OCI-LY7 (cell line): ENCODE measurements around the gene KREMEN2. TPM values are rescaled to one million over a fixed set of nuclear protein-coding genes. Genes with fewer than 3 reads are reported as not detected.

ENCODE experiments used
- BruUV-seq: library from RNA; stranded (reverse); fragments of 400-500 nt; replicated peaks from 2 replicates; lab custom pipeline; 2021; lab: Mats Ljungman, UMichigan
- CTCF ChIA-PET: fragments of 300-600 bp; sonication (Branson Sonifier 250); formaldehyde crosslinking; loops from one replicate; lab custom pipeline; 2022; ENCODE audit warnings: antibody characterized with exemption; ENCODE audit not compliant: unreplicated experiment; lab: Charles Lee
- POLR2A ChIA-PET: fragments of 300-600 bp; sonication (Branson Sonifier 250); formaldehyde crosslinking; loops from one replicate; lab custom pipeline; 2022; ENCODE audit warnings: antibody characterized with exemption; lab: Charles Lee
- DNase-seq: peaks from one replicate; pipeline ENCODE4 v3.0.0-alpha.2; 2015; ENCODE audit warnings: low spot score
- H2AFZ ChIP-seq: fragments of 200-600 bp; sonication (generic), shearing (Covaris generic); 2 replicates; pipeline ENCODE4 v1.6.1; 2014; ENCODE audit warnings: mild to moderate bottlenecking, antibody characterized with exemption, low read length, moderate library complexity
- H3K27ac ChIP-seq: fragments of 200-600 bp; sonication (generic); 2 replicates; pipeline ENCODE4 v1.5.1; 2014; ENCODE audit warnings: mixed run types, low read depth, mild to moderate bottlenecking, moderate library complexity, low read length, inconsistent platforms; ENCODE audit not compliant: poor library complexity, severe bottlenecking
- H3K36me3 ChIP-seq: fragments of 200-600 bp; sonication (generic); 2 replicates; pipeline ENCODE4 v1.6.1; 2014; ENCODE audit warnings: mild to moderate bottlenecking, antibody characterized with exemption, low read length, moderate library complexity, mixed read lengths; ENCODE audit not compliant: insufficient read depth
- H3K4me1 ChIP-seq: fragments of 200-600 bp; sonication (generic); 2 replicates; pipeline ENCODE4 v1.5.1; 2014; ENCODE audit warnings: mild to moderate bottlenecking, low read length; ENCODE audit not compliant: insufficient read depth, poor library complexity, severe bottlenecking
- H3K4me2 ChIP-seq: fragments of 200-600 bp; sonication (generic); 2 replicates; pipeline ENCODE4 v1.6.1; 2014; ENCODE audit warnings: mild to moderate bottlenecking, low read length
- H3K4me3 ChIP-seq: fragments of 200-600 bp; sonication (generic); 2 replicates; pipeline ENCODE4 v1.5.1; 2014; ENCODE audit warnings: mild to moderate bottlenecking, low read depth, low read length; ENCODE audit not compliant: poor library complexity, severe bottlenecking
- H3K79me2 ChIP-seq: fragments of 200-600 bp; sonication (generic); 2 replicates; pipeline ENCODE4 v1.6.1; 2016; ENCODE audit warnings: low read depth, mild to moderate bottlenecking, low read length, moderate library complexity, mixed read lengths; ENCODE audit not compliant: insufficient read depth
- H3K9me2 ChIP-seq: fragments of 200-600 bp; sonication (generic); 2 replicates; pipeline ENCODE4 v1.6.1; 2016; ENCODE audit warnings: mild to moderate bottlenecking, low read length, mixed read lengths; ENCODE audit not compliant: insufficient read depth
- H3K9me3 ChIP-seq: fragments of 200-600 bp; sonication (generic); 2 replicates; pipeline ENCODE4 v1.6.1; 2014; ENCODE audit warnings: mild to moderate bottlenecking, mixed run types, low read length, mixed read lengths
- H4K20me1 ChIP-seq: fragments of 200-600 bp; sonication (generic); 2 replicates; pipeline ENCODE4 v1.6.1; 2014; ENCODE audit warnings: mild to moderate bottlenecking, antibody characterized with exemption, low read length, moderate library complexity, mixed read lengths; ENCODE audit not compliant: insufficient read depth
- CTCF ChIP-seq: fragments of 200-600 bp; sonication (generic); conservative IDR thresholded peaks from 2 replicates; pipeline ENCODE4 v1.5.1; 2014; ENCODE audit warnings: mild to moderate bottlenecking, antibody characterized with exemption, low read length, moderate library complexity, mixed read lengths
- EZH2phosphoT487 ChIP-seq: fragments of 200-600 bp; sonication (generic); IDR thresholded peaks from 2 replicates; pipeline ENCODE4 v1.6.1; 2018; ENCODE audit warnings: low read depth, borderline replicate concordance, mild to moderate bottlenecking, mixed run types, antibody characterized with exemption, low read length, moderate library complexity, mixed read lengths
- intact Hi-C: fragments of 100-400 bp; cut with micrococcal nuclease; formaldehyde crosslinking; loops from one replicate; pipeline ENCODE4 v1.10.0; 2022; ENCODE audit not compliant: unreplicated experiment
- total RNA-seq, 2 experiments: library from RNA; depleted of rRNA in 1 of 2; stranded (reverse); fragments of >200 nt in 1 of 2; shearing (Covaris generic) in 1 of 2; gene quantifications; 2 replicates each; pipeline ENCODE4 v1.2.3, GENCODE V29; 2014 to 2022

KREMEN2 gene
- total RNA-seq, 2 experiments from 2014 or later, result 0.09 TPM; not detected in 1

GRCh38 chr16:2996298-2996697, 32.2 kb downstream of the KREMEN2 start:
- H3K27ac ChIP-seq, result no peak overlapping the region
- ChIA-PET POLR2A (interaction anchor here (1.1 kb wide), 1 partner anchor 24 kb away, joined by 3 read pairs; no protein-coding TSS in a partner anchor), CTCF (no interaction called here)
- DNase-seq, result no peak
- H3K4me3 ChIP-seq, result no peak overlapping the region
- H3K36me3 ChIP-seq, result no peaks in the 10 kb centered on the region
- no TSS peak for BruUV-seq
- H3K9me3 ChIP-seq, result no peaks in the 10 kb centered on the region
- intact Hi-C loops, result no loop called here
- no peak overlapping the region for H3K4me2 ChIP-seq
- H4K20me1 ChIP-seq, result no peaks in the 10 kb centered on the region
- no peaks in the 10 kb centered on the region for H3K79me2 ChIP-seq
- no peak overlapping the region for H2AFZ ChIP-seq
- H3K4me1 ChIP-seq, result no peaks in the 10 kb centered on the region
- no peak for TF ChIP-seq EZH2phosphoT487
- no peaks in the 10 kb centered on the region for H3K9me2 ChIP-seq

DNA sequence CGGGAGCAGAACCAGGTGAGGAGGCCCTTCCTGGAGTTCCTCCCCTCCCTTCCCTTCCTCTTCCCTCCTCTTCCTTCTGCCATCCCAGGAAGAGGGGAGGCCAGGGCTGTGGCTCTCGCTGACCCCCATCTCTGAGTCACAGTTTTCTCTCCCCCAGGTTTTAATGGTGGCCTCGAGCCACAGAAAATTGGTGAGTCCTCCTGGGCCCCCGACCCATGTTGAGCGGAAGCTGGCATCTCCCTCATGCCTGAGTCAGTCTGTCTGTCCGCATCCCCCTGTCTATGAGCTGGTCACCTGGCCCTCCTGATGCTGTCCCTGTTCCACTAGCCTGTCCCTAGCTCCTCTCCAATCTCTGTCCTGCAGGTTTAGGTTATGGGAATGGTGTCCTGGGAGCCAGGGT, 35.9 kb downstream of the KREMEN2 start:
- Histone ChIP-seq H3K4me1 (peaks cover 3% of the 10 kb centered on the region), H2AFZ (no peak overlapping the region), H4K20me1 (no peaks in the 10 kb centered on the region), H3K9me3 (no peaks in the 10 kb centered on the region), H3K4me3 (no peak overlapping the region), H3K79me2 (no peaks in the 10 kb centered on the region), H3K27ac (no peak overlapping the region), H3K4me2 (no peak overlapping the region), H3K36me3 (no peaks in the 10 kb centered on the region), H3K9me2 (no peaks in the 10 kb centered on the region)
- ChIA-PET CTCF (no interaction called here), POLR2A (no interaction called here)
- no TSS peak for BruUV-seq
- intact Hi-C loops, result no loop called here
- DNase-seq, result no peak
- TF ChIP-seq CTCF (no peak), EZH2phosphoT487 (no peak)

GRCh38 chr16:3000540-3000939, 36.5 kb downstream of the KREMEN2 start:
- H2AFZ ChIP-seq, result no peak overlapping the region
- H3K9me3 ChIP-seq, result no peaks in the 10 kb centered on the region
- DNase-seq, result no peak
- POLR2A ChIA-PET, result no interaction called here
- no peak overlapping the region for H3K4me2 ChIP-seq
- H3K9me2 ChIP-seq, result no peaks in the 10 kb centered on the region
- no peaks in the 10 kb centered on the region for H4K20me1 ChIP-seq
- H3K79me2 ChIP-seq, result no peaks in the 10 kb centered on the region
- H3K4me1 ChIP-seq, result peaks cover 4% of the 10 kb centered on the region
- no peak for TF ChIP-seq EZH2phosphoT487
- no peak for TF ChIP-seq CTCF
- H3K36me3 ChIP-seq, result no peaks in the 10 kb centered on the region
- no peak overlapping the region for H3K27ac ChIP-seq
- no TSS peak for BruUV-seq
- H3K4me3 ChIP-seq, result no peak overlapping the region
- CTCF ChIA-PET, result no interaction called here
- intact Hi-C loops, result no loop called here
